Osteocyte (in vitro differentiated cells): ENCODE results near the gene NEK1. TPM values are rescaled to one million over a fixed set of nuclear protein-coding genes. Genes with fewer than 3 reads are reported as not detected.
"Not testable (repeated sequence)": the region's sequence is repeated elsewhere in the genome, so short reads cannot be mapped to it uniquely, and the experiment has no call there.

ENCODE experiments used
- DNase-seq: peaks from one replicate; pipeline ENCODE4 v3.0.0; 2021; ENCODE audit warnings: mixed read lengths; ENCODE audit not compliant: unreplicated experiment; ENCODE audit errors: extremely low spot score
- H3K27ac Mint-ChIP-seq: one replicate; pipeline ENCODE4 v1.8.0; 2021; ENCODE audit warnings: mild to moderate bottlenecking, mixed read lengths; ENCODE audit not compliant: unreplicated experiment
- H3K27me3 Mint-ChIP-seq: one replicate; pipeline ENCODE4 v1.8.0; 2021; ENCODE audit warnings: mixed read lengths; ENCODE audit not compliant: unreplicated experiment
- H3K36me3 Mint-ChIP-seq: one replicate; pipeline ENCODE4 v1.8.0; 2021; ENCODE audit warnings: mixed read lengths; ENCODE audit not compliant: unreplicated experiment
- H3K4me1 Mint-ChIP-seq: one replicate; pipeline ENCODE4 v1.8.0; 2021; ENCODE audit warnings: mixed read lengths; ENCODE audit not compliant: unreplicated experiment
- H3K4me3 Mint-ChIP-seq: one replicate; pipeline ENCODE4 v1.8.0; 2021; ENCODE audit warnings: mild to moderate bottlenecking, moderate library complexity, mixed read lengths; ENCODE audit not compliant: unreplicated experiment
- H3K9me3 Mint-ChIP-seq: one replicate; pipeline ENCODE4 v1.8.0; 2021; ENCODE audit warnings: mixed read lengths; ENCODE audit not compliant: unreplicated experiment
- total RNA-seq: library from RNA; stranded (reverse); gene quantifications from 2 replicates; pipeline ENCODE4 v1.2.1, GENCODE V29; 2021
- TF ChIP-seq, protein P1 (sequence below): fragments of 200-600 bp; sonication (generic); IDR thresholded peaks from 2 replicates; pipeline ENCODE4 v1.5.0; 2021; ENCODE audit warnings: antibody characterized with exemption, mild to moderate bottlenecking, moderate library complexity

The NEK1 gene
- total RNA-seq, 1 donor from 2014 or later: 17.7 TPM

DNA sequence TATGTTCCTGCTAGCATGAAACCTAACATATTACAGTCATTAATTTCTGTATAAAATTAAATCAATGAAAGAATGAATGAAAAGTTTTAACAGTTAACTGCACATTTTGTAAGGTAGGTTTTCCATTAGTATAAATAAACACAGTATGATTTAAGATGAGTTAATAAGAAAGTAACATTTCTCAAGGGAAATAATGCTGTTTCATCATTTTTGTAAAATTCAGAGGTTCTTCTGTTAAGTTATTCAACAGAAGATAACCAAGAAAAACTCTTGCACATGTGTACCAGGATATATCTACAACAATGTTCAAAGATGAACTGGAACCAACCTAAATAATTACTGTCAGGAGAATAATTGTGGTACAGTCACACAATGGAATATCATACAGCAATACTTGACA lies 88.6 kb downstream of the NEK1 start:
- H3K4me1 Mint-ChIP-seq: no peaks in the 10 kb centered on the region
- H3K27ac Mint-ChIP-seq: no peak overlapping the region
- no peaks in the 10 kb centered on the region for H3K27me3 Mint-ChIP-seq
- H3K36me3 Mint-ChIP-seq: peaks cover 50% of the 10 kb centered on the region
- no peak for DNase-seq
- peaks cover 8% of the 10 kb centered on the region for H3K9me3 Mint-ChIP-seq
- TF ChIP-seq, protein P1, sequence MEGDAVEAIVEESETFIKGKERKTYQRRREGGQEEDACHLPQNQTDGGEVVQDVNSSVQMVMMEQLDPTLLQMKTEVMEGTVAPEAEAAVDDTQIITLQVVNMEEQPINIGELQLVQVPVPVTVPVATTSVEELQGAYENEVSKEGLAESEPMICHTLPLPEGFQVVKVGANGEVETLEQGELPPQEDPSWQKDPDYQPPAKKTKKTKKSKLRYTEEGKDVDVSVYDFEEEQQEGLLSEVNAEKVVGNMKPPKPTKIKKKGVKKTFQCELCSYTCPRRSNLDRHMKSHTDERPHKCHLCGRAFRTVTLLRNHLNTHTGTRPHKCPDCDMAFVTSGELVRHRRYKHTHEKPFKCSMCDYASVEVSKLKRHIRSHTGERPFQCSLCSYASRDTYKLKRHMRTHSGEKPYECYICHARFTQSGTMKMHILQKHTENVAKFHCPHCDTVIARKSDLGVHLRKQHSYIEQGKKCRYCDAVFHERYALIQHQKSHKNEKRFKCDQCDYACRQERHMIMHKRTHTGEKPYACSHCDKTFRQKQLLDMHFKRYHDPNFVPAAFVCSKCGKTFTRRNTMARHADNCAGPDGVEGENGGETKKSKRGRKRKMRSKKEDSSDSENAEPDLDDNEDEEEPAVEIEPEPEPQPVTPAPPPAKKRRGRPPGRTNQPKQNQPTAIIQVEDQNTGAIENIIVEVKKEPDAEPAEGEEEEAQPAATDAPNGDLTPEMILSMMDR: no peak
- H3K4me3 Mint-ChIP-seq: no peak overlapping the region

DNA sequence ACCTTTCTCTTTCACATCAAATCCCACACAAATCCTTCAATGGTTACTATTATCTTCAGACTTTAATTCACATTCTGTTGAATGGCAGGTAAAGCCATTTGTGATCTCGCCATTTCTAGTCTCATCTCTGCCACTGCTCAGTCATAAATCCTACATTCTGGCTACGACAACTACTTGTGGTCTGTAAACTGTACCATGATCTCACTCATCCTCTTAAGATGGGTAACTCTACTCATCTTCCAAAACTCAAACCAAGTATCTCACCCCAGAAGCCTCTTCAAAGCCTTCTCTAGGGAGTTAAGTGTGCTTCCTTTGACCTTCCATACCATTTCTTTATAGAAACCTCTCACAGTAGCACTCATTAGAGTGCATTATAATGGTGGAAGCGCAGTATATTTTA lies 101.8 kb downstream of the NEK1 start:
- H3K4me1 Mint-ChIP-seq: no peaks in the 10 kb centered on the region
- no peaks in the 10 kb centered on the region for H3K27me3 Mint-ChIP-seq
- H3K36me3 Mint-ChIP-seq: peaks cover 20% of the 10 kb centered on the region
- no peak overlapping the region for H3K4me3 Mint-ChIP-seq
- no peak for DNase-seq
- H3K27ac Mint-ChIP-seq: no peak overlapping the region
- H3K9me3 Mint-ChIP-seq: no peaks in the 10 kb centered on the region
- TF ChIP-seq, protein P1: no peak

DNA sequence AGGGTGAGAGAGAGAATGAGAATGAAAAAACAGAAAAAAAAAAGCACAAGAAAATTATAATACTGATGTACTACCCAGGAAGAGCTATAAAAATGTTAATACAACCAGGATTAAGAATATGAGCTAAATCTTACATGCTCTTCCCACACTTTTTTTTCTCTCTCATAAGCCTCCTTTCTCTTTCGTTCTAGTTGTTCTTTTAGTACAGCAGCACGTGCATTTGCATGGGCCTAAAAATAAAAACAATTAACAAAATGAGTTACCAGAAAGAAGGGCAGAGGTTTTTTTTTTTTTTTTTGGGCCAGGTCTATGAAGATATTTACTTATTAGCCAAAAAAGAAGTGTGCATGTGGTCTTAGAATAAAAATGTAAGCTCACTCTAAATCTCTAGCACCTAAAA lies 105.5 kb downstream of the NEK1 start:
- Mint-ChIP-seq H3K27ac (no peak overlapping the region), H3K27me3 (no peaks in the 10 kb centered on the region), H3K4me3 (no peak overlapping the region), H3K4me1 (no peaks in the 10 kb centered on the region), H3K9me3 (peaks cover 20% of the 10 kb centered on the region), H3K36me3 (peaks cover 48% of the 10 kb centered on the region)
- DNase-seq: no peak
- TF ChIP-seq, protein P1: no peak

DNA sequence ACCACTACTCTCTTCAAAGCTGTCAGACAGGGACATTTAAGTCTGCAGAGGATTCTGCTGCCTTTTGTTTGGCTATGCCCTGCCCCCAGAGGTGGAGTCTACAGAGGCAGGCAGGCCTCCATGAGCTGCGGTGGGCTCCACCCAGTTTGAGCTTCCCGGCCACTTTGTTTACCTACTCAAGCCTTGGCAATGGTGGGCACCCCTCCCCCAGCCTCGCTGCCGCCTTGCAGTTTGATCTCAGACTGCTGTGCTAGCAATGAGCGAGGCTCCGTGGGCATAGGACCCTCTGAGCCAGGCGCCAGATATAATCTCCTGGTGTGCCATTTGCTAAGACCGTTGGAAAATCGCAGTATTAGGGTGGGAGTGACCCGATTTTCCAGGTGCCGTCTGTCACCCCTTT lies 112.5 kb downstream of the NEK1 start:
- H3K4me3 Mint-ChIP-seq, DNase-seq, H3K27me3 Mint-ChIP-seq, H3K27ac Mint-ChIP-seq, H3K4me1 Mint-ChIP-seq: not testable (repeated sequence)
- Mint-ChIP-seq H3K36me3 (peaks cover 65% of the 10 kb centered on the region), H3K9me3 (peaks cover 42% of the 10 kb centered on the region)

DNA sequence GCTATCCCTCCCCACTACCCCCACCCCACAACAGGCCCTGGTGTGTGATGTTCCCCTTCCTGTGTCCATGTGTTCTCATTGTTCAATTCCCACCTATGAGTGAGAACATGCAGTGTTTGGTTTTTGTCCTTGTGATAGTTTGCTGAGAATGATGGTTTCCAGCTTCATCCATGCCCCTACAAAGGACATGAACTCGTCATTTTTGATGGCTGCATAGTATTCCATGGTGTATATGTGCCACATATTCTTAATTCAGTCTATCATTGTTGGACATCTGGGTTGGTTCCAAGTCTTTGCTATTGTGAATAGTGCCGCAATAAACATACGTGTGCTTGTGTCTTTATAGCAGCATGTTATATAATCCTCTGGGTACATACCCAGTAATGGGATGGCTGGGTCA lies 118.1 kb downstream of the NEK1 start:
- H3K27me3 Mint-ChIP-seq, H3K4me3 Mint-ChIP-seq: not testable (repeated sequence)
- H3K36me3 Mint-ChIP-seq: peaks cover 27% of the 10 kb centered on the region

DNA sequence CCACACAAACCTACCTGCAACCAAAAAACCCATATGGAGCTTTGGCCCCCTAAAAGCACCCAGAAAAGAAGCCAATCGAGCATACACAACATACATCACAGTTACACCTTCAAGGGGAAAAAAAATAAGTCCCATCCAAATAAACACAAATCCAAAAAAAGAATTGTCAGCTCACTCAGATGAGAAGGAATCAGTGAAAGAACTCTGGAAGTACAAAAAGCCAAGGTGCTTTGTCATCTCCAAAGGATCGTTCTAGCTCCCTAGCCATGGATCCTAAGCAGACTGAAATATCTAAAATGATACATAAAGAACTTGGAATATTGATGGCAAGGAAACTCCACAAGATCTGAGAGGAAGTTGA lies 119.2 kb downstream of the NEK1 start:
- TF ChIP-seq, protein P1: peak; percentile 12
- Mint-ChIP-seq H3K9me3 (peaks cover 18% of the 10 kb centered on the region), H3K27ac (peak overlapping the region; percentile 32), H3K4me3 (no peak overlapping the region), H3K27me3 (no peaks in the 10 kb centered on the region), H3K4me1 (peaks cover 7% of the 10 kb centered on the region), H3K36me3 (peaks cover 23% of the 10 kb centered on the region)
- no peak for DNase-seq

More for the DNA sequence above, 118.1 kb downstream of the NEK1 start:
- peaks cover 18% of the 10 kb centered on the region for H3K9me3 Mint-ChIP-seq
- DNase-seq, H3K4me1 Mint-ChIP-seq, H3K27ac Mint-ChIP-seq: not testable (repeated sequence)
